IMR-90 (cell line): ENCODE results near the gene ACTR3C. TPM values are rescaled to one million over a fixed set of nuclear protein-coding genes. Genes with fewer than 3 reads are reported as not detected.
A peak's percentile ranks its signal among the peaks of the same experiment; 100 is the strongest.

Source experiments
- ATAC-seq: fragments of 200-7000 bp; cut with Tn5 transposase; 2 replicates; pipeline ENCODE4 v1.9.1; 2020; ENCODE audit warnings: low read depth, mild to moderate bottlenecking, moderate library complexity
- BruUV-seq: library from RNA; stranded (reverse); fragments of 400-500 nt; replicated peaks from 2 replicates; lab custom pipeline; 2021; lab: Mats Ljungman, UMichigan
- CTCF ChIA-PET: fragments of 300-600 bp; formaldehyde crosslinking; extraction: SDS; loops from one replicate; lab custom pipeline; 2021; ENCODE audit warnings: antibody characterized with exemption; lab: Yijun Ruan, JAX
- POLR2A ChIA-PET: fragments of 300-600 bp; sonication (Branson Sonifier 250); formaldehyde crosslinking; loops from one replicate; lab custom pipeline; 2022; ENCODE audit warnings: antibody characterized with exemption; ENCODE audit not compliant: unreplicated experiment; lab: Charles Lee
- DNase-seq: peaks from one replicate; pipeline ENCODE4 v3.0.0; 2013
- H2AFZ ChIP-seq: replicated peaks from 2 replicates; pipeline ENCODE3; 2013; ENCODE audit warnings: low read length, mild to moderate bottlenecking; ENCODE audit not compliant: poor library complexity
- H2AK5ac ChIP-seq: 2 replicates; pipeline ENCODE4 v1.6.1; 2013; ENCODE audit warnings: low read depth, low read length, inconsistent platforms
- H2AK9ac ChIP-seq: replicated peaks from 2 replicates; pipeline ENCODE3; 2013; ENCODE audit warnings: mild to moderate bottlenecking, low read depth, low read length, moderate library complexity; ENCODE audit not compliant: poor library complexity
- H2BK120ac ChIP-seq: 2 replicates; pipeline ENCODE4 v1.6.1; 2013; ENCODE audit warnings: low read depth, low read length, inconsistent platforms
- H2BK15ac ChIP-seq: 3 replicates; pipeline ENCODE4 v1.6.1; 2013; ENCODE audit warnings: low read depth, low read length, inconsistent platforms
- H2BK20ac ChIP-seq: 2 replicates; pipeline ENCODE4 v1.6.1; 2013; ENCODE audit warnings: low read depth, mild to moderate bottlenecking, inconsistent platforms, low read length, moderate library complexity
- H2BK5ac ChIP-seq: 2 replicates; pipeline ENCODE4 v1.6.1; 2013; ENCODE audit warnings: mild to moderate bottlenecking, low read depth, low read length, inconsistent platforms; ENCODE audit not compliant: poor library complexity, severe bottlenecking
- H3K14ac ChIP-seq: replicated peaks from 2 replicates; pipeline ENCODE4 v1.6.1; 2013; ENCODE audit warnings: low read depth, low read length, inconsistent platforms
- H3K18ac ChIP-seq: 2 replicates; pipeline ENCODE4 v1.6.1; 2013; ENCODE audit warnings: low read depth, low read length, control low read depth
- H3K23ac ChIP-seq: 2 replicates; pipeline ENCODE4 v1.6.1; 2013; ENCODE audit warnings: low read depth, low read length, inconsistent platforms
- H3K27ac ChIP-seq: 2 replicates; pipeline ENCODE4 v1.5.1; 2013; ENCODE audit warnings: mild to moderate bottlenecking, control low read depth, low read length; ENCODE audit not compliant: insufficient read depth
- H3K27me3 ChIP-seq: 2 replicates; pipeline ENCODE4 v1.6.1; 2013; ENCODE audit warnings: low read length; ENCODE audit not compliant: control insufficient read depth, insufficient read depth
- H3K36me3 ChIP-seq: 2 replicates; pipeline ENCODE4 v1.6.1; 2013; ENCODE audit warnings: low read length, mixed read lengths; ENCODE audit not compliant: control insufficient read depth, insufficient read depth
- H3K4ac ChIP-seq: 2 replicates; pipeline ENCODE4 v1.6.1; 2013; ENCODE audit warnings: low read depth, low read length, inconsistent platforms
- H3K4me1 ChIP-seq: 2 replicates; pipeline ENCODE4 v1.6.1; 2013; ENCODE audit warnings: low read length, mixed read lengths; ENCODE audit not compliant: control insufficient read depth, insufficient read depth
- H3K4me2 ChIP-seq: 2 replicates; pipeline ENCODE4 v1.6.1; 2013; ENCODE audit warnings: low read depth, mild to moderate bottlenecking, control low read depth, low read length, moderate library complexity
- H3K4me3 ChIP-seq: 2 replicates; pipeline ENCODE4 v1.5.1; 2013; ENCODE audit warnings: low read depth, mild to moderate bottlenecking, control low read depth, low read length, moderate library complexity; ENCODE audit not compliant: insufficient read depth
- H3K56ac ChIP-seq: 2 replicates; pipeline ENCODE4 v1.6.1; 2013; ENCODE audit warnings: low read length, inconsistent platforms; ENCODE audit not compliant: insufficient read depth; ENCODE audit errors: extremely low read depth
- H3K79me1 ChIP-seq, 2 experiments: 2 replicates each; pipeline ENCODE4 v1.6.1; 2013; ENCODE audit warnings: low read length in 2 of 2, inconsistent platforms in 1 of 2, low read depth in 1 of 2
- H3K9ac ChIP-seq: 2 replicates; pipeline ENCODE4 v1.6.1; 2013; ENCODE audit warnings: low read depth, low read length, control low read depth
- H3K9me1 ChIP-seq: 2 replicates; pipeline ENCODE4 v1.6.1; 2013; ENCODE audit warnings: low read length, inconsistent platforms; ENCODE audit not compliant: insufficient read depth
- H3K9me3 ChIP-seq: 2 replicates; pipeline ENCODE4 v1.6.1; 2013; ENCODE audit warnings: low read length; ENCODE audit not compliant: control insufficient read depth, insufficient read depth
- H4K20me1 ChIP-seq: 2 replicates; pipeline ENCODE4 v1.6.1; 2013; ENCODE audit warnings: low read length, inconsistent platforms; ENCODE audit not compliant: insufficient read depth
- H4K5ac ChIP-seq: 2 replicates; pipeline ENCODE4 v1.6.1; 2013; ENCODE audit warnings: mild to moderate bottlenecking, low read depth, low read length, control low read depth
- H4K8ac ChIP-seq, 2 experiments: 2 replicates each; pipeline ENCODE4 v1.6.1; 2013; ENCODE audit warnings: low read depth in 2 of 2, low read length in 2 of 2, control low read depth in 1 of 2, inconsistent platforms in 1 of 2
- H4K91ac ChIP-seq: 2 replicates; pipeline ENCODE4 v1.6.1; 2013; ENCODE audit warnings: low read depth, low read length, inconsistent platforms; ENCODE audit not compliant: insufficient read depth
- BHLHE40 ChIP-seq: fragments of 150-350 bp; IDR thresholded peaks from 2 replicates; pipeline ENCODE4 v1.6.1; 2016; ENCODE audit warnings: mild to moderate bottlenecking, low read depth, low read length
- CEBPB ChIP-seq: IDR thresholded peaks from 2 replicates; pipeline ENCODE4 v1.6.1; 2012; ENCODE audit warnings: low read depth, low read length, improper control_type of control experiment
- CHD1 ChIP-seq: IDR thresholded peaks from 2 replicates; pipeline ENCODE4 v1.6.1; 2012; ENCODE audit warnings: low read depth, low read length, improper control_type of control experiment
- CTCF ChIP-seq: conservative IDR thresholded peaks from 2 replicates; pipeline ENCODE4 v1.5.1; 2012; ENCODE audit warnings: mild to moderate bottlenecking, low read depth, low read length, improper control_type of control experiment
- ELK1 ChIP-seq: fragments of 150-350 bp; IDR thresholded peaks from 2 replicates; pipeline ENCODE4 v1.6.1; 2016; ENCODE audit warnings: low read depth, mild to moderate bottlenecking, low read length, moderate library complexity, borderline replicate concordance
- FOS ChIP-seq: fragments of 150-350 bp; IDR thresholded peaks from 2 replicates; pipeline ENCODE4 v1.6.1; 2016; ENCODE audit warnings: low read depth, low read length
- MAFK ChIP-seq: IDR thresholded peaks from 2 replicates; pipeline ENCODE4 v1.6.1; 2012; ENCODE audit warnings: low read depth, low read length, improper control_type of control experiment
- MXI1 ChIP-seq: IDR thresholded peaks from 2 replicates; pipeline ENCODE4 v1.6.1; 2012; ENCODE audit warnings: low read depth, mild to moderate bottlenecking, low read length, moderate library complexity, borderline replicate concordance
- NFE2L2 ChIP-seq: fragments of 150-350 bp; IDR thresholded peaks from 2 replicates; pipeline ENCODE4 v1.6.1; 2016; ENCODE audit warnings: low read depth, mild to moderate bottlenecking, low read length
- POLR2A ChIP-seq: IDR thresholded peaks from 2 replicates; pipeline ENCODE4 v1.6.1; 2012; ENCODE audit warnings: mild to moderate bottlenecking, low read depth, low read length
- RAD21 ChIP-seq: IDR thresholded peaks from 2 replicates; pipeline ENCODE4 v1.6.1; 2012; ENCODE audit warnings: low read length, improper control_type of control experiment
- RCOR1 ChIP-seq: IDR thresholded peaks from 2 replicates; pipeline ENCODE4 v1.6.1; 2012; ENCODE audit warnings: mild to moderate bottlenecking, low read length, improper control_type of control experiment; ENCODE audit not compliant: insufficient replicate concordance
- RFX5 ChIP-seq: IDR thresholded peaks from 2 replicates; pipeline ENCODE4 v1.8.0; 2012; ENCODE audit warnings: low read depth, mild to moderate bottlenecking, low read length, moderate library complexity
- SMC3 ChIP-seq: fragments of 150-350 bp; IDR thresholded peaks from 2 replicates; pipeline ENCODE4 v1.6.1; 2016; ENCODE audit warnings: low read depth, mild to moderate bottlenecking, antibody characterized with exemption, low read length, moderate library complexity
- USF2 ChIP-seq: fragments of 150-350 bp; IDR thresholded peaks from 2 replicates; pipeline ENCODE4 v1.6.1; 2017; ENCODE audit warnings: mild to moderate bottlenecking, antibody characterized with exemption, low read length, low read depth
- WGBS, 2 experiments: methylation state at CpG; one replicate each; pipeline versions ENCODE4 v1.1.5 to v1.1.7; 2013; ENCODE audit warnings: missing lambda C conversion rate in 2 of 2; ENCODE audit not compliant: insufficient read length in 1 of 2; ENCODE audit errors: extremely low coverage in 2 of 2; 5-methylcytosine and 5-hydroxymethylcytosine counted together
- dilution Hi-C: fragments of 300-500 bp; cut with HindIII; formaldehyde crosslinking; loops from one replicate; pipeline ENCODE4 v1.14.3; 2018; ENCODE audit warnings: low sequenced_read_pairs; ENCODE audit not compliant: unreplicated experiment
- in situ Hi-C: fragments of 300-500 bp; cut with MboI; formaldehyde crosslinking; loops from 3 replicates; pipeline ENCODE4 v1.14.3; 2019; ENCODE audit warnings: low sequenced_read_pairs, inconsistent platforms, mixed read lengths
- intact Hi-C: fragments of 100-400 bp; cut with micrococcal nuclease; formaldehyde crosslinking; loops from 2 replicates; pipeline ENCODE4 v1.10.0; 2022
- polyA plus RNA-seq, 3 experiments: library from polyadenylated mRNA; depleted of rRNA; stranded (reverse); fragments of >200 nt; gene quantifications; 2 replicates each; pipeline ENCODE4 v1.2.3, GENCODE V29; 2012; ENCODE audit warnings: low replicate concordance in 1 of 3
- total RNA-seq: library from RNA; depleted of rRNA; stranded (reverse); fragments of >200 nt; gene quantifications from 2 replicates; pipeline ENCODE4 v1.2.3, GENCODE V29; 2012

ACTR3C gene
- total and polyA plus RNA-seq, 2 of the 4 experiments (the other 2 are of a cell fraction) = not detected

- Histone ChIP-seq H3K79me1 (no peaks in the 10 kb centered on the region), H2AFZ (peak overlapping the region; percentile 53), H2AK9ac (no peak overlapping the region), H2BK120ac (no peak overlapping the region), H3K9me1 (no peaks in the 10 kb centered on the region), H3K4ac (no peak overlapping the region), H3K36me3 (no peaks in the 10 kb centered on the region), H4K8ac (no peak overlapping the region; a peak in 1 of 4 replicates), H2BK5ac (no peak overlapping the region), H3K4me2 (no peak overlapping the region), H4K5ac (no peak overlapping the region; the same call in 1 of the 2 replicates), H3K23ac (no peak overlapping the region), H4K20me1 (no peaks in the 10 kb centered on the region), H3K56ac (no peak overlapping the region), H3K14ac (no peak overlapping the region), H3K9me3 (no peaks in the 10 kb centered on the region), H3K27me3 (no peaks in the 10 kb centered on the region; the same call in 1 of the 2 replicates), H4K91ac (no peak overlapping the region), H3K18ac (peak overlapping the region; percentile 37; the same call in 1 of the 2 replicates), H3K4me3 (no peak overlapping the region), H2AK5ac (no peak overlapping the region; the same call in 1 of the 2 replicates), H3K27ac (no peak overlapping the region), H2BK20ac (no peak overlapping the region), H3K9ac (no peak overlapping the region), H3K4me1 (peaks cover 10% of the 10 kb centered on the region; the same call in 1 of the 2 replicates), H2BK15ac (no peak overlapping the region)
- intact Hi-C loops = no loop called here
- ATAC-seq (peak; percentile 51), DNase-seq (peak; percentile 11)
- dilution Hi-C loops = no loop called here
- in situ Hi-C loops = loop anchor here (25.0 kb wide), 1 partner anchor 413 kb away; the partner anchor contains the start of gene GIMAP5
- TF ChIP-seq CHD1 = no peak
- TF ChIP-seq CEBPB = no peak
- no peak for TF ChIP-seq USF2
- TF ChIP-seq CTCF = no peak
- no peak for TF ChIP-seq MXI1
- TF ChIP-seq POLR2A = no peak
- no peak for TF ChIP-seq SMC3
- no peak for TF ChIP-seq ELK1
- TF ChIP-seq RCOR1 = no peak
- TF ChIP-seq RFX5 = no peak
- TF ChIP-seq MAFK = no peak
- TF ChIP-seq RAD21 = no peak
- no peak for TF ChIP-seq NFE2L2
- no peak for TF ChIP-seq BHLHE40
- no peak for TF ChIP-seq FOS
- ChIA-PET CTCF (no interaction called here), POLR2A (no interaction called here)
- BruUV-seq = no TSS peak
- 63% methylated on average over 9 of the region's 12 CpGs; no CpG with 5 or more reads in 1 of the 2 experiments for WGBS, 2 experiments
Observed at GRCh38 chr7:150324373-150324961, 1.1 kb upstream of the ACTR3C start.
